HG03060 (cell line): ENCODE data around the gene PRRG2.

Experiments used
- ATAC-seq: cut with Tn5 transposase; IDR thresholded peaks from one replicate; pipeline ENCODE4 v1.9.1; 2021; ENCODE audit warnings: low read depth, moderate number of reproducible peaks; ENCODE audit not compliant: unreplicated experiment

The PRRG2 gene

GRCh38 chr19:49636233-49636932 is 55.3 kb downstream of the PRRG2 start:
- ATAC-seq = no peak

DNA sequence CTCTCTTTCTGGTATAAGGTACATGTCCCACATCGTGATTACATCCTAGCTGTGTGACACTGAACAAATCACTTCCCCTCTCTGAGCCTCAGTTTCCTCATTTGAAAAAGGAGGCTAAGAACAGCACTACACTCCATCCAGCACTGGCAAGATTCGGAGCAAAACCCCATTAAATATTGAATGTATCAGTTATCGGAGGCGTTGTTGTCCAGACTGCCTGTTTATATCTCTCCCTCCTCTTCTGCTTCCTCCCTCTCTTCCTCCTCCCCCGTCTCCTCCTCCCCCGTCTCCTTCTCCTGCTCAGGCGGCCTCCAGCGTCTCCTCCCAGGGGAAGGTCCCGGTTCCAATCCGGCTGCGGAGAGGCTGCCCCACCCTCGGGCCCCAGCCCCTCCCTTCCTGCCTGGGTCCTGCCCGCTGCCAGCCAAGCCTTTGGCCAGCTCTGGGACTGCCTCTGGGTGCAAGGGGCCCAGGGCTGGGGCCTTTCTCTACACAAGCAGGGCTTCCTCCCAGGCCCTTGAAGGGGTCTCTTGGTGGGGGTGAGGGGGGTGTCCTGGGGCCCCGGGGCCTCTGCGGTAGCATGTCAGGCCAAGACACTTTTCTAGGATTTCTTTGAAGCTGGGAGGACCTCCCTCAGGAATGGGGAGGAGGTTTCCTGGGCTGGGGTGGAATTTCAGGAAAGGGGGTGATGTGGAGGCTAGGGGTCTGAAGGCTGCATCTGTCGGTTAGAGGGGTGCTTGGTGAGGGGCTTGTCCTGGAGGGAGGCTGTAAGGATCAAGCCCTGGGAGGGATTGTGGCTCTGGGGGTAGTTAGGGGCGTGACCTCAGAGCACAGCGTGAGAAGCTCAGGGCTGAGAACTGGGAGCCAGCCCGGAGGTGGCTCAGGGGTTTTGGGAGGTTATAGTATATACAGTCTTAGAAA is 57.0 kb downstream of the PRRG2 start:
- ATAC-seq = no peak

GRCh38 chr19:49639401-49640112 is 58.4 kb downstream of the PRRG2 start:
- ATAC-seq = no peak

- ATAC-seq = peak; percentile 68
Observed at GRCh38 chr19:49640113-49640898, 59.2 kb downstream of the PRRG2 start, which contains the start of gene RRAS. Gene RRAS (minus strand): TSS chr19:49640143. CDS start chr19:49640098, 45 bp downstream.
